Peyer's patch (tissue), 4 donors: ENCODE measurements around the gene DHDH.

Source experiments
- POLR2A ChIP-seq, 2 donors: fragments of 450-650 bp; IDR thresholded peaks; one replicate each; pipeline ENCODE4 v1.5.1; 2017; ENCODE audit warnings: antibody characterized with exemption in 2 of 2, mild to moderate bottlenecking in 2 of 2, moderate library complexity in 2 of 2
- TF ChIP-seq, protein P1 (sequence below), 6 experiments: fragments of 450-650 bp in 4 of 6; fragments of 200-600 bp in 2 of 6; sonication (generic) in 1 of 6; IDR thresholded peaks; one replicate each; pipeline ENCODE4 v1.5.1; 2017 to 2019; ENCODE audit warnings: antibody characterized with exemption in 6 of 6, mild to moderate bottlenecking in 3 of 6, moderate library complexity in 1 of 6

DNA sequence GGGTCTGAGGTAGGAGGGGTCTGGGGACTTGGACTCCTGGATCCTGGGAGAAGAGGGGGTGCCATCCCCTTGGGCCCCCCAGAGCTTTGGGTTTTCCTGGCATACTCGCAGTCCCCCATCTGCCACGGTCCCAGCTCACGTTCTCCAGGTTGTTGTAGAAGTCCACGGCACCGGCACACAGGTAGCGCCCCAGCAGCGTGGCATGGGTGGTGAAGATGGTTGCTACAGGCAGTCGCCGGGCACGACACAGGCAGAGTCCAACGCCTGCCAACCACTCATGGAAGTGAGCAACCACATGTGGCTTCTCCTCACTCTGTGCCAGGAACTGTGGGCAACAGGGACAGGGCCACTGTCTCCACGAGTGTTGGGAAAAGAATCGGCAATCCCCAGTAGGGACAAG lies 52.2 kb downstream of the DHDH start:
- TF ChIP-seq POLR2A (IDR thresholded peaks at IDR 0.05) = no peak
- TF ChIP-seq, protein P1, sequence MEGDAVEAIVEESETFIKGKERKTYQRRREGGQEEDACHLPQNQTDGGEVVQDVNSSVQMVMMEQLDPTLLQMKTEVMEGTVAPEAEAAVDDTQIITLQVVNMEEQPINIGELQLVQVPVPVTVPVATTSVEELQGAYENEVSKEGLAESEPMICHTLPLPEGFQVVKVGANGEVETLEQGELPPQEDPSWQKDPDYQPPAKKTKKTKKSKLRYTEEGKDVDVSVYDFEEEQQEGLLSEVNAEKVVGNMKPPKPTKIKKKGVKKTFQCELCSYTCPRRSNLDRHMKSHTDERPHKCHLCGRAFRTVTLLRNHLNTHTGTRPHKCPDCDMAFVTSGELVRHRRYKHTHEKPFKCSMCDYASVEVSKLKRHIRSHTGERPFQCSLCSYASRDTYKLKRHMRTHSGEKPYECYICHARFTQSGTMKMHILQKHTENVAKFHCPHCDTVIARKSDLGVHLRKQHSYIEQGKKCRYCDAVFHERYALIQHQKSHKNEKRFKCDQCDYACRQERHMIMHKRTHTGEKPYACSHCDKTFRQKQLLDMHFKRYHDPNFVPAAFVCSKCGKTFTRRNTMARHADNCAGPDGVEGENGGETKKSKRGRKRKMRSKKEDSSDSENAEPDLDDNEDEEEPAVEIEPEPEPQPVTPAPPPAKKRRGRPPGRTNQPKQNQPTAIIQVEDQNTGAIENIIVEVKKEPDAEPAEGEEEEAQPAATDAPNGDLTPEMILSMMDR (IDR thresholded peaks at IDR 0.05) = no peak
